ENCODE measurements around the gene HEXA. TPM values are rescaled to one million over a fixed set of nuclear protein-coding genes. Genes with fewer than 3 reads are reported as not detected.

The HEXA gene
- total and polyA plus RNA-seq, 2 of the 8 experiments (the other 6 are each of a cell fraction or from before 2014, with no cell fraction given) = 52.5 to 73.7 TPM

GRCh38 chr15:72420576-72420975 is 44.8 kb upstream of the HEXA start:
- no peak overlapping the region for H4K5ac ChIP-seq (ENCODE audit: insufficient read length, low read depth, low read length)
- no peaks in the 10 kb centered on the region for H3K79me1 ChIP-seq (ENCODE audit: low read depth, low read length)
- no peak overlapping the region for H3K27ac ChIP-seq (ENCODE audit: low read depth, low read length)
- H3K4me2 ChIP-seq (ENCODE audit: insufficient read depth in 1 of 2, low read depth in 2 of 2, low read length in 2 of 2) = no peak overlapping the region
- peaks cover 0 to 1% (median 0%) of the 10 kb centered on the region in 4 experiments; a peak in 1 of 7 replicates for H3K27me3 ChIP-seq (replicated peaks in 1 of 4; ENCODE audit: control insufficient read depth in 3 of 4, extremely low read depth in 1 of 4, insufficient read depth in 3 of 4, low read length in 3 of 4)
- no peak overlapping the region for H3K23ac ChIP-seq (ENCODE audit: insufficient read length)
- ChIA-PET POLR2A (ENCODE audit: partially characterized antibody) (no interaction called here), CTCF (ENCODE audit: partially characterized antibody) (no interaction called here)
- no peaks in the 10 kb centered on the region for H3K4me1 ChIP-seq (replicated peaks in 1 of 4; ENCODE audit: control insufficient read depth in 3 of 4, insufficient read depth in 4 of 4, low read length in 3 of 4)
- H2BK15ac ChIP-seq (ENCODE audit: low read length) = no peak overlapping the region
- no peak overlapping the region for H2AK5ac ChIP-seq (ENCODE audit: low read depth, low read length)
- no peak overlapping the region for H2AFZ ChIP-seq (ENCODE audit: low read length)
- H4K8ac ChIP-seq (ENCODE audit: extremely low read depth, insufficient read depth, low read length) = no peak overlapping the region
- H3K56ac ChIP-seq (replicated peaks; ENCODE audit: insufficient read length, low read depth, low read length) = no peak overlapping the region
- H3K14ac ChIP-seq (ENCODE audit: insufficient read length) = no peak overlapping the region
- H3K23me2 ChIP-seq (ENCODE audit: low read depth, low read length) = no peaks in the 10 kb centered on the region
- H3K18ac ChIP-seq (ENCODE audit: extremely low read depth, low read length) = no peak overlapping the region
- FAIRE-seq = no peak
- no peak overlapping the region for H3K9ac ChIP-seq (replicated peaks in 1 of 4; ENCODE audit: extremely low read depth in 1 of 4, low read depth in 3 of 4, low read length in 3 of 4)
- DNase-seq (ENCODE audit: low read depth in 1 of 2, low spot score in 2 of 2) = no peak
- no peak overlapping the region for H4K91ac ChIP-seq (replicated peaks; ENCODE audit: insufficient read length, low read length)
- no peak overlapping the region for H3K4ac ChIP-seq (replicated peaks; ENCODE audit: insufficient read length, low read depth, low read length)
- H2BK120ac ChIP-seq (replicated peaks; ENCODE audit: low read depth, low read length) = no peak overlapping the region
- H4K20me1 ChIP-seq (replicated peaks in 1 of 2; ENCODE audit: control insufficient read depth in 1 of 2, insufficient read depth in 2 of 2, low read length in 2 of 2) = no peaks in the 10 kb centered on the region
- no peak overlapping the region for H2BK12ac ChIP-seq (ENCODE audit: low read depth, low read length)
- no peak overlapping the region for H2BK20ac ChIP-seq (ENCODE audit: low read length)
- no peaks in the 10 kb centered on the region for H3K79me2 ChIP-seq (ENCODE audit: control insufficient read depth in 1 of 2, insufficient read depth in 2 of 2, low read length in 2 of 2)
- no peak overlapping the region for H2BK5ac ChIP-seq (ENCODE audit: low read depth, low read length)
- WGBS, 2 experiments (ENCODE audit: extremely low coverage in 1 of 2, insufficient coverage in 1 of 2, insufficient read length in 1 of 2, insufficient replicate concordance in 2 of 2, low coverage in 1 of 2, low lambda C conversion rate in 2 of 2, missing lambda C conversion rate in 1 of 2) = 85% methylated on average over 2 of the region's 2 CpGs; no CpG with 5 or more reads in 1 of the 2 experiments
- H3K4me3 ChIP-seq (ENCODE audit: extremely low read depth in 1 of 4, insufficient read depth in 2 of 4, low read depth in 3 of 4, low read length in 4 of 4) = no peak overlapping the region
- 0 out of 4 replicates have a peak, but pooled peaks cover 0 to 5% of the 10 kb centered on the region in 2 experiments for H3K9me3 ChIP-seq (ENCODE audit: insufficient read depth in 2 of 2, low read depth in 1 of 2, low read length in 1 of 2)
- H3K36me3 ChIP-seq (ENCODE audit: control insufficient read depth in 2 of 4, insufficient read depth in 4 of 4, low read length in 3 of 4) = no peaks in the 10 kb centered on the region
- TF ChIP-seq GTF2F1 (IDR thresholded peaks at IDR 0.05; ENCODE audit: borderline replicate concordance, low read depth, low read length) = no peak
- TF ChIP-seq SIX5 (IDR thresholded peaks at IDR 0.05; ENCODE audit: low read depth, low read length) = no peak
- no peak for TF ChIP-seq YY1 (IDR thresholded peaks at IDR 0.05; ENCODE audit: low read depth, low read length)
- no peak for TF ChIP-seq EP300 (IDR thresholded peaks at IDR 0.05; ENCODE audit: borderline replicate concordance in 1 of 2, low read depth in 2 of 2, low read length in 2 of 2)
- no peak for TF ChIP-seq ASH2L (IDR thresholded peaks at IDR 0.05; ENCODE audit: low read length)
